GM21526 (cell line): ENCODE data around the gene PNMA6E.

Experiments
- ATAC-seq: cut with Tn5 transposase; IDR thresholded peaks from one replicate; pipeline ENCODE4 v1.9.1; 2021; ENCODE audit warnings: moderate library complexity; ENCODE audit not compliant: unreplicated experiment, low FRiP score

PNMA6E gene

GRCh38 chrX:153438532-153438931 is 37.4 kb upstream of the PNMA6E start:
- no peak for ATAC-seq

DNA sequence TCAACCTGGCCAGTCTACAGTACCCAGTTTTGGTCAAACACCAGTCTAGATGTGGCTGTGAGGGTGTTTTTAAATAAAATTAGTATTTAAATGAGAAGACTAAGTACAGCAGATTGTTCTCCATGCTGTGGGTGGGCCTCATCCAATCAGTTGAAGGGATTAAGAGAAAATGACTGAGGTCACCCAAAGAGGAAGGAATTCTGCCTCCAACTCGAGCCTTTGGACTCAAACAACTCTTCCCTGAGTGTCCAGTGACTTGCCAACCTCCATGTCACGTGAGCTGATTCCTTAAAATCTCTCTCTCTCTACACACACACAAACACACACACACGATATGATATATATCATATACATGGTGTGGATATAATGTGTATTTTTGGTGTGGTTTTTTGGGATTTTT is 34.7 kb upstream of the PNMA6E start:
- ATAC-seq: no peak

- no peak for ATAC-seq
These were observed 33.7 kb upstream of the PNMA6E start for GRCh38 chrX:153434801-153435200.

DNA sequence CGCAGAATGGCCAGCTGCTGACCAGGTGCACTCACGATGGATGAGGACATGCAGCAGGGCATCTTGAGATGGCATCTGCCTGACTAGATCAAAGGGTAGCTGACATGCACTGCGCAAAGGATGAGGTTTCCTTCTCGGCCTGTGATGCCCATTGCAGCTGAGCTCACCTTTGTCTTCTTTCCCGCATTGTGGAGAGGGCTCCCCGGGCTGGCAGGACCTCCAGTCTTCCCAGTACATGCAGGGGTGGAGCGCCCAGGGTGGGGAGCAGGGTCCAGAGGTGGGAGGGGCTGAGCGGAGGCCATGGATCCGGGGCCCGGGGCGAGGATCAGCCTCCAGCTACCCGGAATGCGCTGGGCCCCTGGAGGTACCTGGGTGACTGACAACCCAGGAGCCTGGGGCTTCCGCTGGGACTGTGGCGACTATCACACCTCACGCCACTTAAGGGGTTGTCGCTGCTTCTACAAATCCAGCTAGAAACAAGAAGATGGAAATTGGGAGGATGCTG is 32.7 kb upstream of the PNMA6E start:
- ATAC-seq: no peak

DNA sequence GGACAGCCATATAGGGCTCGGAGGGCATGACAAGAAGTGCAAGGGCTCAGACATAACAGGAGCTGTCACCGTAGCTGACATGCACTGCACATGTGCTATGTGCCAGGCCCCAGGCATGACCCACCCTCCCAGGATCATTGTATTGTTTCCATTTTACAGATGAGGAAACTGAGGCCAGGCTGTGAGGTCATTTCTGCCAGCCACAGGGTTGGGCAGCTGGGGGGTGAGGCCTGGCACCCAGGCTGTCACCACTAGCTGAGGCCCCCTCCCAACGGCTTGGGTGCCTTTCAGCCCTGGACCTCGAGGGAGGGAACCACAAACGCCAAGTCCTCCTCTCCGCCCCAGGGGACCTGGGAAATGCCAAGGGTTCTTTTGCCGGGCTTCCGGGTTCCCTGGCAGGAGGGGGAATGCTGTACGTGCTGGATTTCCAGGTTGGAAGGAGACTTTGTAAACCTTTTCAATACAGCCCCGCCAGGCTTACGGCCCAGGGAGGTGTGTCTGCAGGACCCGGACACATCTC is 32.1 kb upstream of the PNMA6E start:
- no peak for ATAC-seq

DNA sequence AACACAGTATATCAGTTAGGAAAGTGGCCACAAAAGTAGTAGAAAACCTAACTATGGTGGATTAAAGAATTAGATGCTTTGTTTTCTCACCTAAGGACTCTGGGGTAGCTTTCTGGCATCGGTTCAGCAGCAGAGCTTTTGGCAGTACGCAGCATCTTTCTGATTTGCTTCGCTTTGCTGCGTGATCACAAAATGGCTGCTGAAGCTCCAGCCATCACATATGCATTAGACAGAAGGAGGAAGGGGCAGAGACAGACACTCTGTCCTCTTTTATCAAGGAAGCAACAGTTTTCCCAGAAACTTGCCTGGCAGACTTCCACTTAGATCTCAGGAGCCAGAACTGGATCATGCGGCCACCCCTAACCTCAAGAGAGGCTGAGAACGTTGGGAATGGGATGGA is 29.6 kb upstream of the PNMA6E start:
- ATAC-seq: no peak

GRCh38 chrX:153426204-153426603 is 25.1 kb upstream of the PNMA6E start:
- no peak for ATAC-seq

DNA sequence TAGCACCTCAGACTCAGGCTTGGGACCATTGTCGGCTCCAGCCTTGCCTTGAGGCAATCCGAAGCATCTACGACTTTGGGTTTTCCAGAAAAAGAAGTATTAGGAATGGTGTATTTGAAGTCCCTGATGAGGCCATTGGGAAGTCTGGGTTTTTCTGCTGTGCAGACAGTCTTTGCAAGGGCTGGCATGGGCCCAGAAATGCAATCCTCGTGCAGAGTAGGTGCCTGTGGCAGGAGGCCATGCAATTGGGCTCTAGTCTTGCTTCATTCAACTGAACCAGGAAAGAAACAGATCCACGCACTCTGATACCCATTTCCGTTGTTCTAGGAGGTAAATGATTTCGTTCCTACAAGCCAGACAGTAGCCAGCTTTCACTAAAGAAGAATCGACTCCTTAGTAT is 22.5 kb upstream of the PNMA6E start:
- ATAC-seq: no peak

DNA sequence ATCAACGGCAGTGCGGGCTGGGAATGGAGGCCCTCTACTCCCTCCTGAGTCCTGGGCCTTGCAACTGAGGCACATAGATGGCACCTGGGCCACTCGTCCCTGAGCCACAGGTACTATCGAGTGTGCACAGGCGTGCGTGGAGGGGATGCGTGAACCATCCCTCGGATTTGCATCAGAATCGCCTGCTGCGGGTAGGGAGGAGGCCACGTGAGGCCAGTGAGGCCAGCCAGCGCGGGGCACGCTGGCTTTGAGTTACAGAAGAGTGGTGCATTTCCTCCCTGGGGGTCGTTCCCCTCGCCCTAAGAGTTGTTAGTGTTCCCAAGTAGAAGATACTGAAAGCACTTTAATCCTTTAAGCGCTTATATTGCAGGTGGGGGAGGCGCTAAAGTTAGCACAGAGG is 20.7 kb upstream of the PNMA6E start:
- ATAC-seq: no peak

DNA sequence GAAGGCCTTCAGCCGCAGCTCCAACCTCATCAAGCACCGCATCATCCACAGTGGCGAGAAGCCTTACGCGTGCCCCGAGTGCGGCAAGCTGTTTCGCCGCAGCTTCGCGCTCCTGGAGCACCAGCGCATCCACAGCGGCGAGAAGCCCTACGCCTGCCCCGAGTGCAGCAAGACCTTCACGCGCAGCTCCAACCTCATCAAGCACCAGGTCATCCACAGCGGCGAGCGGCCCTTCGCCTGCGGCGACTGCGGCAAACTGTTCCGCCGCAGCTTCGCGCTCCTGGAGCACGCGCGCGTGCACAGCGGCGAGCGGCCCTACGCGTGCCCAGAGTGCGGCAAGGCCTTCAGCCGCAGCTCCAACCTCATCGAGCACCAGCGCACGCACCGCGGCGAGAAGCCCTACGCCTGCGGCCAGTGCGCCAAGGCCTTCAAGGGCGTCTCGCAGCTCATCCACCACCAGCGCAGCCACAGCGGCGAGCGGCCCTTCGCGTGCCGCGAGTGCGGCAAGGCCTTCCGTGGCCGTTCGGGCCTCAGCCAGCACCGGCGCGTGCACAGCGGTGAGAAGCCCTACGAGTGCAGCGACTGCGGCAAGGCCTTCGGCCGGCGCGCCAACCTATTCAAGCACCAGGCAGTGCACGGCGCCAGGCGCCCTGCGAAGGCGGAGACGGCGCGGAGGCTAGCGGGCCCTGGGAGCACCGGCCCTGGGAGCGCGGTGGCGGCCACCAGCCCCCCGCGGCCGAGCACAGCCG is 19.9 kb upstream of the PNMA6E start:
- no peak for ATAC-seq

DNA sequence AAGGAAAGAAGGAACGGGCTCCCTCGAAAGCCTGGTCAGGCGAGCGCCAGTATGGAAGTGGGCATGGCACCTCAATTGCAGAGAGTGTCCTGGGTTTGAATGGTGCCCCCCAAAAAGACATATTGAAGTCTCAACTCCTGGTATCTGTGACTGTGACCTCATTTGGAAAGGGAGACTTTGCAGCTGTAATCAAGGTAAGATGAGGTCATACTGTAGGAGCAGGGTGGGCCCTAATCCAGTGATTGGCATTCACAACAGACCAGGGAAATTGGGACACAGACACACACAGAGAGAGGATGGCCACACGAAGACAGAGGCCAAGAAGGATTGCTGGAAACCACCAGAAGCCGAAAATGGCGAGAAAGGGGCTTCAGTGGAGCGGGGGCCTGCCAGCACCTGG is 16.5 kb upstream of the PNMA6E start:
- no peak for ATAC-seq

DNA sequence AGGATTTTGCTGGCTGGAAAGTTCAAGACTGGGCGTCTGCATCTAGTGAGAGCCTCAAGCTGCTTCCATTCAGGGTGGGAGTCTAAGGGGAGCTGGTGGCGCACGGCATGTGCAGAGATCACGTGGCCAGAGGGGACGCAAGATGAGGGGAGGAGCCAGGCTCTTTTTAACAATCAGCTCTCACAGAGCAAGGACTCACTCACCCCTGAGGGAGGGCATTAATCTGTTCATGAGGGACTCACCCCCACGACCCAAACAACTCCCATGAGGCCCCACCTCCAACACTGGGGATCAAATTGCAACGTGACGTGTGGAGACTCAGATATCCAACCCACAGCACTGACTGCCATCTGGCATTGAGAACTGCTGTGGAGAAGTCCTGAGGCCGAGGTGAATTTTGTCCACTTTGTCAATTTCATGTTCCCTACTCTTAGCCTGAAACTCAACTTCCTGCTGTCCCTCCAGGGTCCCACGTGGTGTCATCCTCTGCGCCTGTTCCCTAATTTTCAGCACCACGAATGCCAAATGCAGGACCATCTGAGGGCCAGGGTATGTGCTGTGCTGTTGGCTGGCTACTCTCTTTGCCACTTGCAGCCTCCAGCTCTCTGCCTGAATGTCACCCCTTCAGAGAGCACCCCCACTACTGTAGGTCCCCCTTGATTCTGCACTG is 15.8 kb upstream of the PNMA6E start:
- no peak for ATAC-seq

GRCh38 chrX:153414856-153415510 is 13.8 kb upstream of the PNMA6E start:
- ATAC-seq: no peak

DNA sequence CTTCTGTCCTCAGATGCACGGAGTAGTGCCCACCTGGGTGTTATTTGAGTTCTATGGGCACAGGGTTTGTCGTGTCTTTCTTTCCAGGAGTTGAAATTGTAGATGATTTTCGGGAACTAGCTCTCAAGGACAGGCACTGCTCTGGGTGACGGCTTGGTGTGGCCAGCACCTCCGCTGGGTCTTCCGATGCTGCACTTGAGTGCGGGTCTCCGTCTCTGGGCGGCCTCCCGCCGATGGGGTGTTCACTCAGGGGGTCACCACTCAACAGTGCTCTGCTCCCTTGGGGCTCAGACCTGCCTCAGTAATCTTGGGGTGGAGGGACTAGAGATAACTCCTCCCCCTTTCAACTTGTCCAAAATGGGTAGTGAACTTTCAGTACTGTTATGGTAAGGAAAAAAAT is 12.6 kb upstream of the PNMA6E start:
- no peak for ATAC-seq

DNA sequence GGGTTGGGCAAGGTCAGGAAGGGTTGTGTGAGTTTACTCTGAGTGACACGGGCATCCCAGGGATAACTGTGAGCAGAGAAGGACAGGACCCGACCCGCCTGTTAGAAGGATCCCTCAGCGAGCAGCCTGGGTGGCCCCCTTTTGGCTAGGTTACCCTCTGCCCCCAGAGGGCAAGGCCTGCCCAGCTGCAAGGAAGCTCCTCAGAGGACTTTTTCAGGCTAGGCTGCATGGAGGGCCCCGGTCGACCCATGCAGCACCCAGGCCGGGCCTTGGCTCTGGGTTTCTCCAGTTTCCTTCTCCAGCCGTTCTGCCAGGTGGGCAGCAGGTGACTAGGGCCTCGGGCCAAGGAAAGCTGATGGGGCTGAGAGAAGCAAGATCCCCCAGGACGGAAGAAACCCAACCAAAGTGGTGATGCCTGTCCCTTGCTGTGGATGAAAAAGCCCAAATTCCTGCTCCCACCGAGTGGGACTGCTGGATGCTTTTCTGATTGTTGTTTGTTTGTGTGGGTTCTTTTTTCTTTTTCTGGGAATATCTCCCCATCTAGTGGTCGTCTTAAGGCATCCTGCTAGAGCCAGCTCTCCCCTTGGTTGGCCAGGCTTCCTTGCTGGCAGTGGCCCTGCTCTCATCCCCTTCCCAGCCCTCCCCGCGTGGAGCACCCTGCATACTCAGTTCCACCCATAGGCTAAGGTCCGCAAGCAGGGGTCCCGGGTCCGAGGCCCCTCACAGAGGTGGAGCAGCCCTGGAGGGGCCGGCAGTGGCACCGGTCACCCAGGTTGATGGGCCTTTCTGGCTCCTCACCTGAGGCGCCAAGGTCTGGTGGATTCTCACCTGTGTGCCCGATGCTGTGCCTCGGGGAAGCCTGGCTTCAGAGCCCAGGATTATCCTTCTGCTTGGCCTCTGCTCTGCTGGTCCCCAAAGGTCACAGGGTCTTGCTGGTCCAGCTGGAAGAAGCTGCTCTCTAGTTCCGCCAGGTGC is 11.9 kb upstream of the PNMA6E start:
- no peak for ATAC-seq

DNA sequence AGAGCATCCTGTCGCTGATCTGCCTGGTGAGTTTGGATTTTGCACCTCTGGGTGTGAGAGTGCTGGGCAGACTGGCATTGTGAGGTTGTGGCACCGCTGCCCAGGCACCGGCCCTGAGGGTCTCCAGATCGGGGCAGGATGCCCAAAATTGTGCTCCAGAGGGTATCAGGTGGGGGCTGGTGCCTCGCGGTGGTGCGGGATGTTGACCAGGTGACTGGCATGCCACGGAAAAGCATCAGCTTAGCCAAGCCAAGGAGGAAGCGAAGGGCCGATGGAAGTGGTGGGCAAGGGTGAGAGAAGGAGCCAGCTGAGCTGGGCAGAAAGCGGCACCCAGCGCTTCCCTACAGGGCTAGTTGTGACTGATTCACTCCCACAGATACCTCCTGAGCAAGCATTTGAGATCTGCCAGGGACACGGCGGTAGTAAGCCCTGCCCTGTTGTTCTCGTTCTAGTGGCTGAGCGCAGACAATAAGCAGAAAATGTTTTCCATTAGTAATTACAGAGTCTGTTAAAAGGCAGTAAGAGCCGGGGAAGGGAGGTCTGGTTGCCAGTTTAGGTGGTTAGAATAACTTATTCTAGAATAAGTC is 10.9 kb upstream of the PNMA6E start:
- ATAC-seq: no peak

GRCh38 chrX:153411255-153411987 is 10.3 kb upstream of the PNMA6E start, which contains the start of gene ZFP92:
Gene ZFP92 (plus strand): TSS chrX:153411472. CDS start chrX:153418323, 6,851 bp downstream.
- ATAC-seq: peak; percentile 64

- no peak for ATAC-seq
These were observed 9.7 kb upstream of the PNMA6E start for GRCh38 chrX:153410888-153411254.

DNA sequence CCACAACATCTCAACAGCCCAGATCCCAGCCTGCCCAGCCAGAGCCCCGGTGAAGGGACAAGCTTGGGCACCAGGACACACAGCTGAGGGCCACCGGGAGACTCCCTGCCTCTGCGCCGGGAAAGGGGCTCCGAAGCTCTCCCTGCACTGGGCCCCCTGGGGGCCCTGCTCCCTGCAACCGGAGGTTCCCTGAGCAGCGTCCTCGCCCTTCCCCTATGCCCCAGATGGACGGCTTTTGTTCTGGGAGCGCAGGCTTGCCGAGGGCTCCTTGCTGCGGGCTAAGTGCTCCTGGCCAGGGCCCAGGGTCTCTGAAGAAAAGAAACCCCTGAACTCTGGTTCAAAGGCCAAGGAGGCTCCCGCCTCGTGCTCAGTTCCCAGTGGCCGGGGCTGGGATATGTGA is 9.2 kb upstream of the PNMA6E start:
- ATAC-seq: no peak
